CD4-positive, alpha-beta T cell treated with Interleukin-6 for 4 hours (primary cell): ENCODE results near the gene BARX1.
A peak's percentile ranks its signal among the peaks of the same experiment; 100 is the strongest.
"Not testable (repeated sequence)": the region's sequence is repeated elsewhere in the genome, so short reads cannot be mapped to it uniquely, and the experiment has no call there.

Source experiments
- DNase-seq: peaks from one replicate; pipeline ENCODE4 v3.0.0-alpha.2; 2020; ENCODE audit warnings: mixed read lengths

BARX1 gene

GRCh38 chr9:93955111-93955980 is at the start of gene BARX1:
TSS of gene BARX1 (minus strand) at chr9:93955355. CDS start at chr9:93955146, 209 bp downstream.
- peak; percentile 15 for DNase-seq

GRCh38 chr9:94002316-94003140 is 47.4 kb upstream of the BARX1 start:
- DNase-seq, result peak; percentile 12

GRCh38 chr9:93996863-93997262 is 41.7 kb upstream of the BARX1 start:
- no peak for DNase-seq

- DNase-seq, result no peak
These were observed 41.2 kb upstream of the BARX1 start for GRCh38 chr9:93996367-93996766.

- no peak for DNase-seq
These were observed 39.4 kb upstream of the BARX1 start for GRCh38 chr9:93994545-93994944.

GRCh38 chr9:93994132-93994531 is 39.0 kb upstream of the BARX1 start:
- no peak for DNase-seq

- no peak for DNase-seq
These were observed 37.7 kb upstream of the BARX1 start for GRCh38 chr9:93992830-93993229.

- DNase-seq, result no peak
These were observed 35.3 kb upstream of the BARX1 start for GRCh38 chr9:93990448-93990847.

GRCh38 chr9:93988056-93988455 is 32.9 kb upstream of the BARX1 start:
- DNase-seq, result no peak

- no peak for DNase-seq
These were observed 29.7 kb upstream of the BARX1 start for GRCh38 chr9:93984860-93985259.

GRCh38 chr9:93983875-93984274 is 28.7 kb upstream of the BARX1 start:
- DNase-seq, result no peak

GRCh38 chr9:93979721-93980120 is 24.6 kb upstream of the BARX1 start:
- no peak for DNase-seq

- DNase-seq, result no peak
These were observed 23.4 kb upstream of the BARX1 start for GRCh38 chr9:93978551-93978950.

GRCh38 chr9:93976973-93977372 is 21.8 kb upstream of the BARX1 start:
- no peak for DNase-seq

GRCh38 chr9:93976081-93976480 is 20.9 kb upstream of the BARX1 start:
- DNase-seq, result no peak

GRCh38 chr9:93975262-93975661 is 20.1 kb upstream of the BARX1 start:
- DNase-seq, result no peak

- no peak for DNase-seq
These were observed 19.0 kb upstream of the BARX1 start for GRCh38 chr9:93974151-93974550.

- DNase-seq, result not testable (repeated sequence)
These were observed 17.5 kb upstream of the BARX1 start for GRCh38 chr9:93972655-93973054.

GRCh38 chr9:93969328-93969661 is 14.1 kb upstream of the BARX1 start:
- no peak for DNase-seq

GRCh38 chr9:93968451-93969327 is 13.5 kb upstream of the BARX1 start:
- no peak for DNase-seq

GRCh38 chr9:93967020-93967803 is 12.1 kb upstream of the BARX1 start:
- no peak for DNase-seq
